Measurements from ENCODE around the gene GPR78. TPM values are rescaled to one million over a fixed set of nuclear protein-coding genes. Genes with fewer than 3 reads are reported as not detected.

Gene GPR78
- total RNA-seq, 6 donors from 2014 or later: 0.03 to 0.07 TPM; not detected in 4

DNA sequence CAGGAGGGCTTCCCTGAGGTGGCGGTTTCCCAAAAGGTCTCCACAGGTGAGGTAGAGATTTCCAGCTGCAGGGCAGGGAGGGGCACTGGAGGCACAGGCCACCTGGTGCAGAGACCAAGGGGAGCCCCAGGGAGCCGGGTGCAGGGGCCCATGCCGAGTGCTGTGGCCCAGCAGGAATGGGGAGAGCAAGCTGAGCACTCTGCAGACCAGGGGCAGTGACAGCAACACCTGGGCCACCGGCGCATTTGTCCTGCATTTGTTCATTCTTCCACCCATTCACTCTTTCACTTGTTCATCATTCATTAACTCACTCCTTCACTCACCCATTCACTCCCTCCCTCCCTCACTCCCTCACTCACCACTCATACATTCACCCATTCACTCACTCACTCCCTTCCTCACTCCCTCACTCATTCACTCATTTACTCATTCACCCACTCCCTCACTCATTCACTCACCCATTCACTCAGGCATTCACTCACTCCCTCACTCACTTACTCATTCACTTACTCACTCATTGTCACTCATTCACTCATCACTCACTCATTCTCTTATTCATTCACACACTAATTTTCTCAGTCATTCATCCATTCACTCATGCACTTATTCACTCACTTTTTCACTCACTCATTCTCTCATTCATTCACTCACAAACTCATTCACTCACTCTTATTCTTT is 28.7 kb downstream of the GPR78 start:
- TF ChIP-seq EP300 (IDR thresholded peaks at IDR 0.05) (no peak), POLR2A (IDR thresholded peaks at IDR 0.05) (no peak)
- TF ChIP-seq, protein P1, sequence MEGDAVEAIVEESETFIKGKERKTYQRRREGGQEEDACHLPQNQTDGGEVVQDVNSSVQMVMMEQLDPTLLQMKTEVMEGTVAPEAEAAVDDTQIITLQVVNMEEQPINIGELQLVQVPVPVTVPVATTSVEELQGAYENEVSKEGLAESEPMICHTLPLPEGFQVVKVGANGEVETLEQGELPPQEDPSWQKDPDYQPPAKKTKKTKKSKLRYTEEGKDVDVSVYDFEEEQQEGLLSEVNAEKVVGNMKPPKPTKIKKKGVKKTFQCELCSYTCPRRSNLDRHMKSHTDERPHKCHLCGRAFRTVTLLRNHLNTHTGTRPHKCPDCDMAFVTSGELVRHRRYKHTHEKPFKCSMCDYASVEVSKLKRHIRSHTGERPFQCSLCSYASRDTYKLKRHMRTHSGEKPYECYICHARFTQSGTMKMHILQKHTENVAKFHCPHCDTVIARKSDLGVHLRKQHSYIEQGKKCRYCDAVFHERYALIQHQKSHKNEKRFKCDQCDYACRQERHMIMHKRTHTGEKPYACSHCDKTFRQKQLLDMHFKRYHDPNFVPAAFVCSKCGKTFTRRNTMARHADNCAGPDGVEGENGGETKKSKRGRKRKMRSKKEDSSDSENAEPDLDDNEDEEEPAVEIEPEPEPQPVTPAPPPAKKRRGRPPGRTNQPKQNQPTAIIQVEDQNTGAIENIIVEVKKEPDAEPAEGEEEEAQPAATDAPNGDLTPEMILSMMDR (IDR thresholded peaks at IDR 0.05): no peak
- DNase-seq: peak in 1 of 2 donors; percentile 30
- H3K4me1 ChIP-seq: peaks cover 4 to 5% (median 4%) of the 10 kb centered on the region in 4 donors
- H3K27me3 ChIP-seq: no peaks in the 10 kb centered on the region
- H3K36me3 ChIP-seq: no peaks in the 10 kb centered on the region
- no peaks in the 10 kb centered on the region for H3K9me3 ChIP-seq
- 68 to 97% methylated on average over 4 to 5 of the region's 5 CpGs for WGBS, 2 donors
- H3K4me3 ChIP-seq: no peak overlapping the region
- H3K27ac ChIP-seq: no peak overlapping the region
- ATAC-seq (ENCODE audit: low FRiP score in 2 of 2): no peak

DNA sequence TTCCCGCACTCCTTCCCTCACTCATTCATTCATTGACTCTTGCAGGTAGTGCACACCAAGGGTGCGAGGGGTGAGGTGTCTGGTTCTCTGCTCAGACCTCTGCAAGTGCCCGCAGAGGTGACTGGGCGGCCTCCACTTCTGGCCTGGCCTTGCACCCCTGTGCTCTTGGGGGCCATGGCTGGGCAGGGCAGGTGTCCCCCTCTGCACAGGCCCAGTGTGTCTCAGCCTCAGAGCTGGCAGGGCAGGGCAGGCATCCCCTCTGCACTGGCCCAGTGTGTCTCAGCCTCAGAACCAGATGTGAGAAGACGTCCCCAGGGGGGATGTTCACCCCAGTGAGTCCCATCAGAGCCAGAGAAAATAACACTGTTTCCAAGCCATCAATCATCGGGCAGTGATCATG is 29.2 kb downstream of the GPR78 start:
- H3K27me3 ChIP-seq: no peaks in the 10 kb centered on the region
- no peak for TF ChIP-seq POLR2A (IDR thresholded peaks at IDR 0.05)
- 89 to 99% methylated on average over 4 to 6 of the region's 6 CpGs for WGBS, 2 donors
- H3K4me1 ChIP-seq: peaks cover 4 to 5% (median 4%) of the 10 kb centered on the region in 4 donors
- no peaks in the 10 kb centered on the region for H3K9me3 ChIP-seq
- no peak overlapping the region for H3K4me3 ChIP-seq
- H3K36me3 ChIP-seq: no peaks in the 10 kb centered on the region
- ATAC-seq (ENCODE audit: low FRiP score in 2 of 2) (no peak), DNase-seq (peak in 1 of 2 donors; percentile 22)
- H3K27ac ChIP-seq: no peak overlapping the region

DNA sequence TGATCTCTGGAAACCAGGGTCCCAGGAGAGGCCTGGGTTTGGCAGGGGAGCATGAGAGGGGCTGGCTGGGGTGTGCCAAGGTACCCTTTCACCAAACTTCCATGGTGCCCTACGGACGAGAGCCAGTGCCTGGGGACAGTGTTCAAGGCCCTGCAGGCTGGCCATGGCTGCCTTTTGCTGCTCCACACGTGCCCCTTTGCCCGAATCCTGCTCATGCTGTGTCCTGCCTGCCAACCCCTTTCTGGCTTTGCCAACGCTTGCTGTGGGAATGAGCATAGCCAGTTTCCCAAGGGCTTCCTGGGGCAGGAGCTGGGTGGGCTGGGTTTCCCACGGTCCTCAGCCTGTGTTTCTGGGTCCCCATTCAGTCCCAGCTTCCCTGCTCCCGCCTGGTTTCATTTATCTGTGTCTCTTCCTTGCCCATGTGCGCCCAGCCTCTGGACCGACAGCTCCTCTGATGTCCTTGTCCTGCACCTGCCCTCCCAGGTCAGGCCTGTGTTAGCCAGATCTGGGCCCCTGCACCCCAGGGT is 29.7 kb downstream of the GPR78 start:
- TF ChIP-seq EP300 (IDR thresholded peaks at IDR 0.05) (no peak), POLR2AphosphoS5 (IDR thresholded peaks at IDR 0.05) (no peak), POLR2A (IDR thresholded peaks at IDR 0.05) (no peak)
- TF ChIP-seq, protein P1 (IDR thresholded peaks at IDR 0.05): no peak
- peak in 1 of 2 donors; percentile 32 for DNase-seq
- WGBS, 2 donors: 76 to 86% methylated on average over 7 to 9 of the region's 9 CpGs
- Histone ChIP-seq H3K9me3 (no peaks in the 10 kb centered on the region), H3K4me3 (no peak overlapping the region), H3K4me1 (peaks cover 4 to 5% (median 4%) of the 10 kb centered on the region in 4 donors), H3K27me3 (no peaks in the 10 kb centered on the region), H3K36me3 (no peaks in the 10 kb centered on the region), H3K27ac (no peak overlapping the region)
- no peak for ATAC-seq (ENCODE audit: low FRiP score in 2 of 2)

DNA sequence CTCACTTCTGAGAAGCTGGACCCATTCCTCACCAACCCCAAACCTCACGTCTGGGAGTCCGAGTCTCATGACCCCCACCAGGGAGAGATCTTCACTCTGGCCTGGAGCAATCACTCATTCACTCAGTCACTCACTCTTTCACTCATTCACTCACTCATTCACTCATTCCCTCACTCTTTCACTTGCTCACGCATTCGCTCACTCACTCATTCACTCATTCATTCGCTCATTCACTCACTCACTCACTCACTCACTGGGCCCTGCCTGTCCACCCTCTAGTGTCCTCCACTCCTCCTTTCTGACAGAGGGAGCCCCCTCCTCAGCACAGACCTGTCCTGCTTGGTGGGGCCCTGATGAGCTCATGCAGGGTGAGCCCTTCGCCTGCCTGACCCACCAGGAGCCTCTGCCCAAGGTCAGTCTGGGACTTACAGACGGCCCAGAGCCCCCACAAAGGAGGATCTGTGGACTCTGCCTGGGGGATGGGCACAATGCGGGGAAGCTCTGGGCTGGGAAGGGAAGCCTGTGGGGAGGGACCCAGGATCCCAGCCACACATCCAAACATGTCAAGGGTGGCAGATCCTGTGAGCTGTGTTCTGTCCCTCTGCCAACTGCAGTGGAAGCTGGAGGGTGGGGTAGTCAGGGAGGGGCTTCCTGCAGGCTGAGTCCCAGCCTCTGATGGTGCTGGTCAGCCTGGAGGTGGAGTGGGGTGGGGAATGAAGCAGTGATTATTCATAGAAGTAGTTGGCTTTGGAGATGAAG is 30.8 kb downstream of the GPR78 start:
- WGBS, 2 donors: 73 to 81% methylated on average over 6 to 7 of the region's 8 CpGs
- no peak overlapping the region for H3K27ac ChIP-seq

DNA sequence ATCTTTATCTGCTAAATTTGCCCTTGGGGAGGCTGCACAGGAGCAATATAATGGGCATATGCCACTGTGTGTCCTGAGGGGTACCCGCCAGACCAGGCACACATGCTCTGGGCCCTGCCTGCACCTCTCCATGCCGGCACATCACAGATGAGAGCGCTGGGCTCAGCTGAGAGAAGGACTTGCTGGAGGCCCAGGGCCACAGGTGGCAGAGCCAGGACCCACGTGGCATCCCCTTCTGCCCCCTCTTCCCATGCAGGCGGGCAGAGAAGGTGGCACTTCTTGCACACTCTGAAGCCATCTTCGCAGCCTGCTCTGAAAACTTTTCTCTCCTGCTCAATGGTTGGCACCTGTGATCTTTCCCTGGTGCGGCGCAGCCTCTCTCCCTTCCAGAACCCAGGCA is 32.5 kb downstream of the GPR78 start:
- 81 to 89% methylated on average over 7 to 8 of the region's 8 CpGs for WGBS, 2 donors
- TF ChIP-seq POLR2A (IDR thresholded peaks at IDR 0.05) (no peak), EP300 (IDR thresholded peaks at IDR 0.05) (no peak), POLR2AphosphoS5 (IDR thresholded peaks at IDR 0.05) (no peak)
- TF ChIP-seq, protein P1 (IDR thresholded peaks at IDR 0.05): no peak
- Histone ChIP-seq H3K9me3 (no peaks in the 10 kb centered on the region), H3K27me3 (no peaks in the 10 kb centered on the region), H3K36me3 (no peaks in the 10 kb centered on the region), H3K4me3 (no peak overlapping the region), H3K27ac (no peak overlapping the region), H3K4me1 (peaks cover 1 to 3% (median 2%) of the 10 kb centered on the region in 4 donors)
- peak in 1 of 2 donors; percentile 43 for DNase-seq
- ATAC-seq (ENCODE audit: low FRiP score in 2 of 2): no peak

More for the DNA sequence above, 30.8 kb downstream of the GPR78 start:
- TF ChIP-seq POLR2AphosphoS5 (IDR thresholded peaks at IDR 0.05) (no peak), EP300 (IDR thresholded peaks at IDR 0.05) (no peak), POLR2A (IDR thresholded peaks at IDR 0.05) (no peak)
- TF ChIP-seq, protein P1 (IDR thresholded peaks at IDR 0.05): no peak
- ATAC-seq (ENCODE audit: low FRiP score in 2 of 2): no peak
- Histone ChIP-seq H3K9me3 (no peaks in the 10 kb centered on the region), H3K4me3 (no peak overlapping the region), H3K36me3 (no peaks in the 10 kb centered on the region), H3K4me1 (peaks cover 4 to 5% (median 4%) of the 10 kb centered on the region in 4 donors), H3K27me3 (no peaks in the 10 kb centered on the region)
- peak in 1 of 2 donors; percentile 10 for DNase-seq

Data from upper lobe of left lung (tissue), 6 donors.